WTC11 (cell line): ENCODE measurements around the gene BICDL2. TPM values are rescaled to one million over a fixed set of nuclear protein-coding genes. Genes with fewer than 3 reads are reported as not detected.

Source experiments
- AR ChIP-seq: fragments of 250-450 bp; sonication (Bioruptor Pico); IDR thresholded peaks from 2 replicates; pipeline ENCODE4 v1.9.0; 2021; ENCODE audit warnings: mild to moderate bottlenecking
- EMX1 ChIP-seq: fragments of 250-450 bp; sonication (Bioruptor Pico); IDR thresholded peaks from 2 replicates; pipeline ENCODE4 v1.8.0; 2021; ENCODE audit warnings: mild to moderate bottlenecking
- ERG ChIP-seq: fragments of 250-450 bp; sonication (Bioruptor Pico); IDR thresholded peaks from 2 replicates; pipeline ENCODE4 v1.8.0; 2021; ENCODE audit warnings: mild to moderate bottlenecking
- ETV6 ChIP-seq: sonication (generic); formaldehyde crosslinking; IDR thresholded peaks from 2 replicates; pipeline ENCODE4 v1.8.1; 2022; ENCODE audit warnings: mild to moderate bottlenecking, missing genetic modification reagents
- FOXK1 ChIP-seq: sonication (generic); formaldehyde crosslinking; IDR thresholded peaks from 2 replicates; pipeline ENCODE4 v1.8.0; 2022; ENCODE audit warnings: mild to moderate bottlenecking, moderate library complexity, missing genetic modification reagents
- FOXP1 ChIP-seq: sonication (generic); formaldehyde crosslinking; IDR thresholded peaks from 2 replicates; pipeline ENCODE4 v1.8.0; 2022; ENCODE audit warnings: missing genetic modification reagents, mild to moderate bottlenecking, moderate library complexity, borderline replicate concordance
- GABPB1 ChIP-seq: sonication (generic); formaldehyde crosslinking; IDR thresholded peaks from 2 replicates; pipeline ENCODE4 v1.8.1; 2023; ENCODE audit warnings: mild to moderate bottlenecking, missing genetic modification reagents
- HMGA2 ChIP-seq: fragments of 250-450 bp; sonication (Bioruptor Pico); IDR thresholded peaks from 2 replicates; pipeline ENCODE4 v1.4.0; 2021; ENCODE audit warnings: mild to moderate bottlenecking, moderate library complexity
- HMGXB4 ChIP-seq: sonication (generic); formaldehyde crosslinking; IDR thresholded peaks from 2 replicates; pipeline ENCODE4 v1.8.1; 2023; ENCODE audit warnings: mild to moderate bottlenecking, moderate library complexity, missing genetic modification reagents
- NR2C2 ChIP-seq: sonication (generic); formaldehyde crosslinking; IDR thresholded peaks from 2 replicates; pipeline ENCODE4 v1.8.0; 2022; ENCODE audit warnings: mild to moderate bottlenecking, missing genetic modification reagents
- PRRX2 ChIP-seq: fragments of 250-450 bp; sonication (Bioruptor Pico); IDR thresholded peaks from 2 replicates; pipeline ENCODE4 v1.8.0; 2021; ENCODE audit warnings: mild to moderate bottlenecking
- USF1 ChIP-seq: sonication (generic); formaldehyde crosslinking; IDR thresholded peaks from 2 replicates; pipeline ENCODE4 v1.8.0; 2022; ENCODE audit warnings: mild to moderate bottlenecking, missing genetic modification reagents
- ZBTB21 ChIP-seq: sonication (generic); formaldehyde crosslinking; IDR thresholded peaks from 2 replicates; pipeline ENCODE4 v1.8.1; 2023; ENCODE audit warnings: mild to moderate bottlenecking, missing genetic modification reagents, borderline replicate concordance
- ZMAT4 ChIP-seq: fragments of 250-450 bp; sonication (Bioruptor Pico); IDR thresholded peaks from 2 replicates; pipeline ENCODE4 v1.9.0; 2021; ENCODE audit warnings: mild to moderate bottlenecking
- ZNF138 ChIP-seq: sonication (generic); formaldehyde crosslinking; conservative IDR thresholded peaks from 2 replicates; pipeline ENCODE4 v1.8.1; 2022; ENCODE audit warnings: mild to moderate bottlenecking, moderate library complexity, missing genetic modification reagents
- ZNF281 ChIP-seq: sonication (generic); formaldehyde crosslinking; IDR thresholded peaks from 2 replicates; pipeline ENCODE4 v1.8.0; 2023; ENCODE audit warnings: mild to moderate bottlenecking, missing genetic modification reagents
- ZNF416 ChIP-seq: fragments of 250-450 bp; sonication (Bioruptor Pico); IDR thresholded peaks from 2 replicates; pipeline ENCODE4 v1.9.0; 2021; ENCODE audit warnings: mild to moderate bottlenecking, inconsistent platforms
- total RNA-seq: library from RNA; stranded (reverse); gene quantifications from 3 replicates; pipeline ENCODE4 v1.2.3, GENCODE V29; 2021
- TF ChIP-seq, protein P1 (sequence below): sonication (generic); formaldehyde crosslinking; IDR thresholded peaks from 2 replicates; pipeline ENCODE4 v1.8.1; 2022; ENCODE audit warnings: low read depth, mild to moderate bottlenecking, moderate library complexity, missing genetic modification reagents, borderline replicate concordance
- TF ChIP-seq, protein P2 (sequence below): sonication (generic); formaldehyde crosslinking; IDR thresholded peaks from 2 replicates; pipeline ENCODE4 v1.8.0; 2022; ENCODE audit warnings: mild to moderate bottlenecking, missing genetic modification reagents
- TF ChIP-seq, protein P3 (sequence below): fragments of 250-450 bp; sonication (Bioruptor Pico); IDR thresholded peaks from 2 replicates; pipeline ENCODE4 v1.9.0; 2021; ENCODE audit warnings: moderate library complexity, mild to moderate bottlenecking, inconsistent platforms, borderline replicate concordance
- TF ChIP-seq, protein P4 (sequence below): fragments of 200-600 bp; IDR thresholded peaks from 2 replicates; pipeline ENCODE4 v1.8.0; 2022; ENCODE audit warnings: antibody characterized with exemption
- TF ChIP-seq, protein P5 (sequence below): sonication (generic); formaldehyde crosslinking; IDR thresholded peaks from 2 replicates; pipeline ENCODE4 v1.8.1; 2022; ENCODE audit warnings: mild to moderate bottlenecking, moderate library complexity, missing genetic modification reagents

The BICDL2 gene
- total RNA-seq, 1 experiment from 2014 or later = 28.2 TPM

DNA sequence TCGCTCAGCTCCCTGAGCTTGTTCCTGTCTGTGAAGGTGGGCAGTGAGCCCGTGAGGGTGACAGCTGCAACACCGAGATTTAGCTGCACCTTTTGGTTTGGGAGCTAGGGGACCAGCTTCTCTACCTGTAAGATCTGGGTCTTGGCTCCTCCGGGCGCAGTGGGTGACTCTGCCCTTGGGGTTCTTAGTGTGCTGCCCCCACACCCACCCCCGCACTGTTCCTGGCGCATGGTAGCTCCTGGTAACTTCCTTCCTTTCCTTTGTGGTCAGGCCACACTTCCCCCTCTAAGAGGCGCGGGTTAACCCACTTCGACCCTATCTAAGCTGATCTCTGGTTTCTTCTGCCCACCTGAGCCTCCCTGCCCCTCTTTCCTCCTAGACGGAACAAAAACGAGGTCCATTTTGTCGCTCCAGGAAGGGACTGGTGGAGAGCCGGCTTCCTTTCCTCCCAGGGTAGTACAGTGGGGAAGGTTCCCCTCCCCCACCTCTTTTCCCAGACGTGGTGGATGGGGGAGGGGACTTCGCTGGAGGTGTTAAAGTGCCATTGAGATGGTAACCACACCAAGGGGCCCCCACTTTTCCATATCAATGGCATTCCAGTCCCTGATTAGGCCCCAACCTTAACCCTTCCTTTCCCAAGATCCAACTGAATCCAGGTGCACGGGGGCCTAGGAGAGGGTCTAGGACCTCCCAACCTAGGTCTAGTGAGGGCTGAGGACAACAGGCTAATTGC, 28.6 kb downstream of the BICDL2 start (continued):
- 0 out of 2 replicates have a peak, but pooled peaks have one; percentile 74 for TF ChIP-seq EMX1 (CRISPR knock-in tag)
- TF ChIP-seq, protein P1, sequence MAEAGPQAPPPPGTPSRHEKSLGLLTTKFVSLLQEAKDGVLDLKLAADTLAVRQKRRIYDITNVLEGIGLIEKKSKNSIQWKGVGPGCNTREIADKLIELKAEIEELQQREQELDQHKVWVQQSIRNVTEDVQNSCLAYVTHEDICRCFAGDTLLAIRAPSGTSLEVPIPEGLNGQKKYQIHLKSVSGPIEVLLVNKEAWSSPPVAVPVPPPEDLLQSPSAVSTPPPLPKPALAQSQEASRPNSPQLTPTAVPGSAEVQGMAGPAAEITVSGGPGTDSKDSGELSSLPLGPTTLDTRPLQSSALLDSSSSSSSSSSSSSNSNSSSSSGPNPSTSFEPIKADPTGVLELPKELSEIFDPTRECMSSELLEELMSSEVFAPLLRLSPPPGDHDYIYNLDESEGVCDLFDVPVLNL (CRISPR knock-in tag) = no peak
- TF ChIP-seq ZNF416 (CRISPR knock-in tag) = no peak
- no peak for TF ChIP-seq ZBTB21 (CRISPR knock-in tag)
- TF ChIP-seq PRRX2 (CRISPR knock-in tag) = peak; percentile 54; the same call in 1 of the 2 replicates
- TF ChIP-seq AR (CRISPR knock-in tag) = 0 out of 2 replicates have a peak, but pooled peaks have one; percentile 23
- no peak for TF ChIP-seq NR2C2 (CRISPR knock-in tag)
- TF ChIP-seq, protein P2, sequence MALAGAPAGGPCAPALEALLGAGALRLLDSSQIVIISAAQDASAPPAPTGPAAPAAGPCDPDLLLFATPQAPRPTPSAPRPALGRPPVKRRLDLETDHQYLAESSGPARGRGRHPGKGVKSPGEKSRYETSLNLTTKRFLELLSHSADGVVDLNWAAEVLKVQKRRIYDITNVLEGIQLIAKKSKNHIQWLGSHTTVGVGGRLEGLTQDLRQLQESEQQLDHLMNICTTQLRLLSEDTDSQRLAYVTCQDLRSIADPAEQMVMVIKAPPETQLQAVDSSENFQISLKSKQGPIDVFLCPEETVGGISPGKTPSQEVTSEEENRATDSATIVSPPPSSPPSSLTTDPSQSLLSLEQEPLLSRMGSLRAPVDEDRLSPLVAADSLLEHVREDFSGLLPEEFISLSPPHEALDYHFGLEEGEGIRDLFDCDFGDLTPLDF (CRISPR knock-in tag) = no peak
- TF ChIP-seq ERG (CRISPR knock-in tag) = peak; percentile 92
- no peak for TF ChIP-seq ZMAT4
- TF ChIP-seq, protein P3, sequence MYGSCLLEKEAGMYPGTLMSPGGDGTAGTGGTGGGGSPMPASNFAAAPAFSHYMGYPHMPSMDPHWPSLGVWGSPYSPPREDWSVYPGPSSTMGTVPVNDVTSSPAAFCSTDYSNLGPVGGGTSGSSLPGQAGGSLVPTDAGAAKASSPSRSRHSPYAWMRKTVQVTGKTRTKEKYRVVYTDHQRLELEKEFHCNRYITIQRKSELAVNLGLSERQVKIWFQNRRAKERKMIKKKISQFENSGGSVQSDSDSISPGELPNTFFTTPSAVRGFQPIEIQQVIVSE (CRISPR knock-in tag) = no peak
- TF ChIP-seq ZNF138 (CRISPR knock-in tag) = no peak
- TF ChIP-seq ETV6 (CRISPR knock-in tag) = peak; percentile 96
- no peak for TF ChIP-seq FOXP1 (CRISPR knock-in tag)
- TF ChIP-seq, protein P4, sequence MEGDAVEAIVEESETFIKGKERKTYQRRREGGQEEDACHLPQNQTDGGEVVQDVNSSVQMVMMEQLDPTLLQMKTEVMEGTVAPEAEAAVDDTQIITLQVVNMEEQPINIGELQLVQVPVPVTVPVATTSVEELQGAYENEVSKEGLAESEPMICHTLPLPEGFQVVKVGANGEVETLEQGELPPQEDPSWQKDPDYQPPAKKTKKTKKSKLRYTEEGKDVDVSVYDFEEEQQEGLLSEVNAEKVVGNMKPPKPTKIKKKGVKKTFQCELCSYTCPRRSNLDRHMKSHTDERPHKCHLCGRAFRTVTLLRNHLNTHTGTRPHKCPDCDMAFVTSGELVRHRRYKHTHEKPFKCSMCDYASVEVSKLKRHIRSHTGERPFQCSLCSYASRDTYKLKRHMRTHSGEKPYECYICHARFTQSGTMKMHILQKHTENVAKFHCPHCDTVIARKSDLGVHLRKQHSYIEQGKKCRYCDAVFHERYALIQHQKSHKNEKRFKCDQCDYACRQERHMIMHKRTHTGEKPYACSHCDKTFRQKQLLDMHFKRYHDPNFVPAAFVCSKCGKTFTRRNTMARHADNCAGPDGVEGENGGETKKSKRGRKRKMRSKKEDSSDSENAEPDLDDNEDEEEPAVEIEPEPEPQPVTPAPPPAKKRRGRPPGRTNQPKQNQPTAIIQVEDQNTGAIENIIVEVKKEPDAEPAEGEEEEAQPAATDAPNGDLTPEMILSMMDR = no peak
- TF ChIP-seq USF1 (CRISPR knock-in tag) = peak; percentile 51; the same call in 1 of the 2 replicates
- no peak for TF ChIP-seq HMGA2
- peak; percentile 100 for TF ChIP-seq ZNF281 (CRISPR knock-in tag)
- TF ChIP-seq HMGXB4 (CRISPR knock-in tag) = peak; percentile 69; the same call in 1 of the 2 replicates
- TF ChIP-seq, protein P5, sequence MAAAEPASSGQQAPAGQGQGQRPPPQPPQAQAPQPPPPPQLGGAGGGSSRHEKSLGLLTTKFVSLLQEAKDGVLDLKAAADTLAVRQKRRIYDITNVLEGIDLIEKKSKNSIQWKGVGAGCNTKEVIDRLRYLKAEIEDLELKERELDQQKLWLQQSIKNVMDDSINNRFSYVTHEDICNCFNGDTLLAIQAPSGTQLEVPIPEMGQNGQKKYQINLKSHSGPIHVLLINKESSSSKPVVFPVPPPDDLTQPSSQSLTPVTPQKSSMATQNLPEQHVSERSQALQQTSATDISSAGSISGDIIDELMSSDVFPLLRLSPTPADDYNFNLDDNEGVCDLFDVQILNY (CRISPR knock-in tag) = no peak
- TF ChIP-seq GABPB1 = no peak
- TF ChIP-seq FOXK1 (CRISPR knock-in tag) = peak; percentile 65
